Activated T-cell treated with anti-CD3 and anti-CD28 coated beads, Interleukin-2, amount 50 U/mL, for 48 hours (primary cell): Measurements from ENCODE around the gene SMARCAL1.
A peak's percentile ranks its signal among the peaks of the same experiment; 100 is the strongest.

Experiments used
- DNase-seq, 2 experiments: peaks; one replicate each; pipeline ENCODE4 v3.0.0-alpha.2; 2020

The SMARCAL1 gene

GRCh38 chr2:216392945-216393840 lies 19.1 kb upstream of the SMARCAL1 start:
- DNase-seq: no peak

- DNase-seq: no peak
These were observed 17.4 kb upstream of the SMARCAL1 start for GRCh38 chr2:216394881-216395280.

GRCh38 chr2:216399621-216400020 lies 12.7 kb upstream of the SMARCAL1 start:
- DNase-seq: no peak

- DNase-seq: no peak
These were observed 9.5 kb upstream of the SMARCAL1 start for GRCh38 chr2:216402751-216403150.

GRCh38 chr2:216404010-216404618 lies 8.2 kb upstream of the SMARCAL1 start:
- peak; percentile 51 to 63 for DNase-seq

GRCh38 chr2:216405588-216405987 lies 6.7 kb upstream of the SMARCAL1 start:
- no peak for DNase-seq

GRCh38 chr2:216406826-216407225 lies 5.5 kb upstream of the SMARCAL1 start:
- no peak for DNase-seq

- no peak for DNase-seq
These were observed 3.6 kb upstream of the SMARCAL1 start for GRCh38 chr2:216408426-216409290.

GRCh38 chr2:216410550-216410949 lies 1.7 kb upstream of the SMARCAL1 start:
- no peak for DNase-seq

- DNase-seq: no peak
These were observed 1.6 kb downstream of the SMARCAL1 start for GRCh38 chr2:216413882-216414281.

- DNase-seq: no peak
These were observed 2.6 kb downstream of the SMARCAL1 start for GRCh38 chr2:216414772-216415319.

- DNase-seq: no peak
These were observed 3.3 kb downstream of the SMARCAL1 start for GRCh38 chr2:216415541-216415940.

- no peak for DNase-seq
These were observed 4.5 kb downstream of the SMARCAL1 start for GRCh38 chr2:216416571-216417307.

GRCh38 chr2:216418981-216419380 lies 6.7 kb downstream of the SMARCAL1 start:
- no peak for DNase-seq

- no peak for DNase-seq
These were observed 8.2 kb downstream of the SMARCAL1 start for GRCh38 chr2:216420367-216421101.

- no peak for DNase-seq
These were observed 10.8 kb downstream of the SMARCAL1 start for GRCh38 chr2:216423071-216423470.

GRCh38 chr2:216424274-216424673 lies 12.0 kb downstream of the SMARCAL1 start:
- no peak for DNase-seq

GRCh38 chr2:216425008-216425787 lies 12.9 kb downstream of the SMARCAL1 start:
- no peak for DNase-seq

GRCh38 chr2:216426166-216426777 lies 14.0 kb downstream of the SMARCAL1 start:
- DNase-seq: no peak

GRCh38 chr2:216426938-216427337 lies 14.7 kb downstream of the SMARCAL1 start:
- DNase-seq: no peak
